Stimulated activated CD4-positive, alpha-beta T cell treated with anti-CD3 and anti-CD28 coated beads, Interleukin-2, amount 100 ng/mL, for 24 hours (primary cell): ENCODE data around the gene SRMS.

ENCODE experiments used
- DNase-seq, 2 donors: peaks; one replicate each; pipeline ENCODE4 v3.0.0-alpha.2; 2020

Gene SRMS

GRCh38 chr20:63498960-63499337, 48.6 kb downstream of the SRMS start, which contains the start of gene EEF1A2:
Gene EEF1A2, minus strand, starts transcription at chr20:63499083. Its CDS starts 1,320 bp downstream, at chr20:63497763.
- DNase-seq = peak; percentile 47

DNA sequence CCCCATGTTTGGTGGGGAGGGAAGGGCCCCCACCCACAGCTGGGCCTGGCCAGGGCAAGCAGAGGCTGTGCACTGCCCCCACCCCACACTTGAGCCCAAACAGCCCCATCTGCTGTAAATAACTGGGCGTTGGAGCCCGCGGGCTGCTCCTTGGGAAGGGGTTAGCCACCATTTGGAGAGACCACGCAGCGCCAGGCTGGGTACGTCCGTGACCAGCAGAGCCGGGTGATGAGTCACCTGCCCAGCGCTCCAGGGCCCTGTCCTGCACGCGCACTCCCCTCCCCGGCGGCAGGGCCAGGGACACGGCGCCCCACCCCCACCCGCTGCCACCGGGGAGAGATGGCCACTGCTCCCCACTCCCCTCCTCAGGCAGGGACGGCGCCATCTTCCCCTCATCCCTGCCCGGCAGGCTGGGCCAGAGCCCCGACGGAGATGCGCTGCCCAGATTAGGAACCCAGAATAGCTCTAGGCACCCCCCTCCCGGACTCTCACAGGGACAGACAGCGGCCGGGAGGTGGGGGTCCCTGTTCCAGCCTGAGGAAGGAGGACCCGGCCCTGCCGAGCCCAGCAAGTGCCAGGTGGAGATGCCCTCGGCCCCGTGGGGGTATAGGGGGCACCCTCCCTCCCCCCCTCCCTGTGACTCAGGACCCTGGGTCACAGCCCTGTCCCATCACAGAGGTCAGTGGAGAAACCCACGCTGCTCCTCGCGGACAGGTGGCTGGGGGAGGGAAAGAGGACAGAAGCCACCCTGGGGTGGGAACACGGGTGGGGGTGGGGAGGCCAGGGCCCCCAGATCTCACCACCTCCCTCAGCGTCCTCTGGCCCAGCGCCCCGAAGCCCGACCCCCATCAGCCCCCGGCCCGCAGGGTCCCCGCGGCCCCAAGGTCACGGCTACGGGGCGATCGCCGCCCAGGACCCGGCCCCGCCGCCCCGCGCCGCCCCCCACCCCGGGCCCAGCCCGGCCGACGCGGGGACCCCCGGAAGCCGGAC, 49.3 kb downstream of the SRMS start:
- DNase-seq = no peak

GRCh38 chr20:63497138-63497945, 50.2 kb downstream of the SRMS start:
- no peak for DNase-seq

- no peak for DNase-seq
Measured at GRCh38 chr20:63496596-63497120, 50.9 kb downstream of the SRMS start.

- DNase-seq = peak; percentile 84
Measured at GRCh38 chr20:63495741-63496595, 51.6 kb downstream of the SRMS start.

DNA sequence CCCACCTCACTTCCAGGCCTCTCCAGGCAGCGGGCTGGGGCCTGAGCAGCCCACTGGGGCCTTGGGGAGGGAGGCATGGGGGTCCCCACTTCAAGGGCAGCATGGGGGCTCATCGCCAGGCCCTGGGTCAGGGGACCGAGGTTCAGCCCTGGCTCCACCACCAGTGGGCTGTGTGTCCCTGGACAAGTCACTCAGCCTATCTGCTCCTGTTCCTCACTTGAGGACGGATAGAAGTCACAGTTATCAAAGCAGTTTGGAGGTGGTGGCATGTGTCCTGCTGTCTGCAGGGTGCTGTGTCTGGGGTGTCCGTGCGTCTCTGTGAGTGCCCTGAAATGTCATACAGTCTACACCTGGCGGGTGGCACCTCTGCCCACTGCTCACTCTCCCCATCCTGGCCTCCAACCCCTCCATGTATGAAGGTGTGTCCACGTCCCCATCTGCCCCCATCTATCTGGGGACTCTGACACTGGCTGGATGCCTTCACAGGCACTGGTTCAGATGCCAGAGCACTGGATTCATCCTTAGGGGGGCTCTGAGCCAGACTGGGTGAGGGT, 52.3 kb downstream of the SRMS start:
- no peak for DNase-seq

GRCh38 chr20:63494420-63495166, 53.0 kb downstream of the SRMS start:
- DNase-seq = no peak

DNA sequence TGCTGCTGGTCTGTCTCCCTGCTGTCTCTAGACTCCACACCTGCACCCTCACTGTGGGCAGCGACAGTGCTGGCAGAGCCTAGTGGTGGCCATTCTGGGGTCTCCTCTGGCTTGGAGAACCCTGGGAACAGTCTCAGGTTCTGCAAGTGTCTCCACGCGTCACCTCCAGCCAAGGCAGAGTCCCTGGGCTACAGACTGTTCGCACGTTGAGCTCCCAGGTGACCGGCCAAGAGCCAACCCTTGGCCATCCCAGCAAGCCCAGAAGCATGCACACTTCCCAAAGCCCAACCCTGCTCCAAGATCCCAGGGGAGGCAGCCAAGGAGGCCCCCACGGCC, 53.5 kb downstream of the SRMS start:
- no peak for DNase-seq

- no peak for DNase-seq
Measured at GRCh38 chr20:63493563-63494020, 54.0 kb downstream of the SRMS start.

- DNase-seq = no peak
Measured at GRCh38 chr20:63492982-63493381, 54.6 kb downstream of the SRMS start.

- DNase-seq = no peak
Measured at GRCh38 chr20:63492518-63492917, 55.0 kb downstream of the SRMS start.

- DNase-seq = no peak
Measured at GRCh38 chr20:63491635-63492230, 55.8 kb downstream of the SRMS start.

GRCh38 chr20:63491078-63491477, 56.5 kb downstream of the SRMS start:
- DNase-seq = no peak
